GM19035 (cell line): ENCODE results near the gene DBI.
A peak's percentile ranks its signal among the peaks of the same experiment; 100 is the strongest.

Experiments used
- ATAC-seq: cut with Tn5 transposase; IDR thresholded peaks from one replicate; pipeline ENCODE4 v1.9.1; 2021; ENCODE audit not compliant: unreplicated experiment

The DBI gene

GRCh38 chr2:119366649-119367471 lies at the start of gene DBI, which contains the start of gene C2orf76:
Gene DBI, plus strand, starts transcription at chr2:119366977. Its CDS starts 75 bp downstream, at chr2:119367052.
Gene C2orf76, minus strand, starts transcription at chr2:119366834. Its CDS starts 26,875 bp downstream, at chr2:119339959.
- ATAC-seq, result peak; percentile 96

GRCh38 chr2:119317554-119317953 lies 49.2 kb upstream of the DBI start:
- ATAC-seq, result no peak

- no peak for ATAC-seq
These were observed 47.2 kb upstream of the DBI start for GRCh38 chr2:119319593-119319992.

- ATAC-seq, result no peak
These were observed 43.3 kb upstream of the DBI start for GRCh38 chr2:119323459-119323858.

- ATAC-seq, result no peak
These were observed 42.0 kb upstream of the DBI start for GRCh38 chr2:119324685-119325270.

- ATAC-seq, result no peak
These were observed 39.8 kb upstream of the DBI start for GRCh38 chr2:119326938-119327337.

- ATAC-seq, result no peak
These were observed 39.3 kb upstream of the DBI start for GRCh38 chr2:119327431-119327830.

- ATAC-seq, result no peak
These were observed 33.8 kb upstream of the DBI start for GRCh38 chr2:119332953-119333352.

- no peak for ATAC-seq
These were observed 33.4 kb upstream of the DBI start for GRCh38 chr2:119333360-119333759.

- ATAC-seq, result no peak
These were observed 32.9 kb upstream of the DBI start for GRCh38 chr2:119333833-119334232.

- no peak for ATAC-seq
These were observed 29.0 kb upstream of the DBI start for GRCh38 chr2:119337749-119338148.

- no peak for ATAC-seq
These were observed 28.5 kb upstream of the DBI start for GRCh38 chr2:119338272-119338671.

GRCh38 chr2:119338826-119339561 lies 27.8 kb upstream of the DBI start:
- peak; percentile 98 for ATAC-seq

GRCh38 chr2:119339562-119339923 lies 27.2 kb upstream of the DBI start:
- ATAC-seq, result peak; percentile 21

GRCh38 chr2:119341684-119342083 lies 25.1 kb upstream of the DBI start:
- ATAC-seq, result no peak

- ATAC-seq, result no peak
These were observed 17.5 kb upstream of the DBI start for GRCh38 chr2:119349289-119349688.

GRCh38 chr2:119350311-119350998 lies 16.3 kb upstream of the DBI start:
- no peak for ATAC-seq

- ATAC-seq, result peak; percentile 94
These were observed 14.4 kb upstream of the DBI start for GRCh38 chr2:119352357-119352756.

GRCh38 chr2:119354860-119355259 lies 11.9 kb upstream of the DBI start:
- no peak for ATAC-seq

- no peak for ATAC-seq
These were observed 7.0 kb upstream of the DBI start for GRCh38 chr2:119359774-119360173.

- ATAC-seq, result no peak
These were observed 6.3 kb upstream of the DBI start for GRCh38 chr2:119360423-119360966.
